ENCODE data around the gene FOXP1.
"Not testable (repeated sequence)": the region's sequence is repeated elsewhere in the genome, so short reads cannot be mapped to it uniquely, and the experiment has no call there.

FOXP1 gene

DNA sequence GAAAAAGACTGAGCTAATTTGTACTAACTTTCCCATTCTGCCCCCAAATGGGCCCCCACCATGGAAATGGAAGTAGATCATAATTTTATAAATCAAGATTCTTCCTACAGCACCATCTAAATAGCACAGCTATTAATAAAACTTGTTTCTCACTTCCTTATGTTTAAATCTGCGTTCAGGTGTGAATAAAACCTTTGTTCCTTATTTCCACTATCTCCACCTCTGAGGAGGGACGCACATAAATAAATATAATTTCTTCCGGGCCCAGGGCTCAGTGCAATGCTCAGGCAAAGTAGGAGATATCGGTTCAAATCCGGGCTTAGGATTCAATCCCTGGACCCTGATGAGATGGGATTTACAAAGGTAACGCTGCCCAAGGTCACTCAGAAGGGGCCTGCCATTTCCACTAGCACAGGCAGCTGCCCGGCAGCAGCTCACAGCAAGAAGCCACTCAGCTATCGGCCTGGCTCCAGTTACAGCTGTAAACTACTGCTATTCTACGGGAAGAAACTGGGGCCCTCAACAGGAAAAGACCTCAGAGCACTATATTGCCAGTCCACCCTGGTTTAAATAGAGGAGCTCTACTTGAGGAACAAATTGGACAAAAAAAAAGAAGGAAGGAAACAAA is 52.5 kb downstream of the FOXP1 start:
- DNase-seq (ENCODE audit: low spot score): no peak

- DNase-seq (ENCODE audit: low spot score): no peak
Observed at GRCh38 chr3:71528816-71529215, 54.7 kb downstream of the FOXP1 start.

DNA sequence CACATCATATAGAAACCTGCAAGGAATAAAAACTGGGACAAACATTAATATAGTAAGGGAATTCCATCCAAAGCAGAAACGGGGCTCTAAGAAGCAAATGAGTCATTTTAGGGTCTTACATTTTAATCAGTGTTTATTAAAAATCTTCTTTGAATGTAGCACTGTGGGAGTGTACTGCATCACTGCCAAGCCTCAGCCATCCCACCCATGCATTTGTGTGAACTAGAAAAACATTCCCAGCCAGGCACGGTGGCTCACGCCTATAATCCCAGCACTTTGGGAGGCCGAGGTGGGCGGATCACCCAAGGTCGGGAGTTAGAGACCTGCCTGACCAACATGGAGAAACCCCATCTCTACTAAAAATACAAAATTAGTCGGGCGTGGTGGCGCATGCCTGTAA is 57.1 kb downstream of the FOXP1 start:
- not testable (repeated sequence) for DNase-seq (ENCODE audit: low spot score)

- DNase-seq (ENCODE audit: low spot score): no peak
Observed at GRCh38 chr3:71525391-71525790, 58.1 kb downstream of the FOXP1 start.

- no peak for DNase-seq (ENCODE audit: low spot score)
Observed at GRCh38 chr3:71524672-71525071, 58.9 kb downstream of the FOXP1 start.

DNA sequence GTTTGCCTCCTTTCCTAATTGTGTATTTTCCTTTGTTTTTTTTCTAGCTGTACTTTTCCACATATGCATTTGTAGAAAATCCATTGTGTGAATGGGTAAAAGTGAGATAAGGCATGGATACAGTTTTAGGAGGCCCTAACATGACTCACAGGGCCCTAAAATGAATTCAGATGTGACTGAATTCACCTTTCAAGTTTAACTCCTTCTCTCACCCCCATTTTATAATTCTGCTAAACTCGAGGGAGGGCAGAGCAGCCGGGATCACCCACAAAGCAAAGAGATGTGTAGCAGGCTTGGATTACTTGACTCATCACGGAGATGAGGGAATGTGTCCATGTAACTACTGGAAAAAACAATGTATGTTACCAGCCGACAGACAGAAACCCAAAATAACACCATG is 59.9 kb downstream of the FOXP1 start:
- no peak for DNase-seq (ENCODE audit: low spot score)

DNA sequence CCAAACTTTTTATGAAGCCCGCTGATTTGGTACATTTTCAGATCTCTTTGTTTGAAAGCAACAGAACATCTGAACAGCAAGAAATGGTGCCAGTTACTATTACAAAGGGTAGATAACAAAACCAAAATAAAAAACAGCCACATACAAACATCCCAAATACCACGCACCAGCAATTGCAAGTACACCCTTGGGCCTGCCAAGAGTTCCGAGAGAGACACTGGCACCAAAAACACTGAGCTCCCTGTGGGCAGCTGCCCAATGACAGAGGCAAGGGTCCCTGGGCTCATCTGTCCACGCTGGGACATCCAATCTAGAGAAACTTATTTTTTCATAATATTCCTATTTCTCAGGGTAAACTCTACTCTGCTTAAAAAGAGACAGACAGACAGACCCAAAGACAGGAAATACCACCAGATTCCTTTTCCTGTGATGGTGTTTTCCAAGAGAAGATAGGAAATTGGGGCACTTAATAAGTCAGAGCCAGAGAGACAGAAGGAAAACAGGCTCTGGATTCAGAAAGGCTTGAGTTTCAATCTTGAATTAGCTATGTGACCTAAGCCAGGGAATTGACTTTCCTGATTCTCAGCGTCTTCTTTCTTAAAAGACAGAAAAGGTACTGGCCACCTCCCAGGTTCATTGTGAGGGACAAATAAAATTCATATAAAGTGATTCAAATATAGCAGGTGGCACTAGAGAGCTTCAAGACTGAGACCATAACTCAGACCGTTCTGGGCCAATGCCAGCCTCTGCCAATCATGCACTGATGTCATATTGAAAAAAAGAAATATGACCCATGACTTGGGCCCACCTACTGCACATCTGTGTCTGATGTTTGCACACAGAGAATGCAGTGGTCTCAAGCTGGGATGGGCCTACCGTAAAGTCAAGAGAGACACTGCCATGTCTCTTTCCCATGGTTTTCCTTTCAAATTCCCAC is 61.3 kb downstream of the FOXP1 start:
- no peak for DNase-seq (ENCODE audit: low spot score)

DNA sequence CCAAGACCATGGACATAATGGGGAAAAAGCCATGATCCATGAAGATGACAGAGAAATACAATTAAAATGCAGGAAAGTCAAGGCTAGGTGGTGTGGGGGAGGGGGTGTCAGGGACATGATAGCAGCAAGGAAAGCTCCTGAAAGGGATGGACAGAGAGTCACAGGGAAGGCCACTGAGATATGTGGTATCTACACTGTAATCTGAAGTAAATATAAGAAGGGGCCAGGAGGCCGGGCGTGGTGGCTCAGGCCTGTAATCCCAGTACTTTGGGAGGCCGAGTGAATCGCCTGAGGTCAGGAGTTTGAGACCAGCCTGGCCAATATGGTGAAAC is 62.5 kb downstream of the FOXP1 start:
- DNase-seq (ENCODE audit: low spot score): no peak

DNA sequence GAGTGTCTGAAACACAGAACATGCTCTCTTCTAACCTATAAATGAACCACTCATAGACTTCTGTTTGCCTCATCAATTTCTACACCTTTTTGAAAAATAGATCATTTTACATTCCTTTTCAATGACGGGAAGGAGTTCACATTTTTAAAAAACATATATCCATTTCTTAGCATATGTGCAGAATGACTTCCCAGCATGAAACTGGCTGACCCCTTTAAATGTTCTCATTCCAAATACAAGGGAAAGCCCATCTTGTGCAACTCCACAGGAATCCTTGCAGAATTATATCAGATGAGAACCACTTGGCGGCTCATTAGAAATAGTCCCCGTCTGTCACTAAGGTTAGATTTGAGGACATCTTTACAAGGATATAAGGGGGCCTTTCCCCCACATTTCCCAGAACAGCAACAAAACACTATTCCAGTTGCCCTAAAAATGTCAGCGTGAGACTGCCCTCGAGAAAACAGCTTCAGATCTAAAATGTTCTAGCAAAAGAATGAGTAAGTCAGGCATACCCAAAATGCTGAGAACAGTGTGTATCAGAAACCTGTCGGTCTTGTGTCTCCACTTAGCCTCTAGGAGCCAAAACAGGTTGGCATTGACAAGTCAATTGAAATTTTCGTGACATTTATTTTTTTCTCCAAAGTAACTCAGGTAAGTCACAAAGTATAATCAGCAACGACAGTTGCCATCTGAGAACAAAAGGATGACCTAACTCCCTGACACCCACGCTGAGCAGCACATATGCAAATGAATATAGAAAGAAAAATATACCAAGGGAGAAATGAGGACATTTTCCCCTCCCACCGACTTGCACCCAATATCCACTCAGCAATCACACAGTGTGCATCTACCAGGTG is 63.1 kb downstream of the FOXP1 start:
- DNase-seq (ENCODE audit: low spot score): no peak

GRCh38 chr3:71518089-71518488 is 65.4 kb downstream of the FOXP1 start:
- DNase-seq (ENCODE audit: low spot score): no peak

GRCh38 chr3:71517271-71517791 is 66.2 kb downstream of the FOXP1 start:
- DNase-seq (ENCODE audit: low spot score): no peak

DNA sequence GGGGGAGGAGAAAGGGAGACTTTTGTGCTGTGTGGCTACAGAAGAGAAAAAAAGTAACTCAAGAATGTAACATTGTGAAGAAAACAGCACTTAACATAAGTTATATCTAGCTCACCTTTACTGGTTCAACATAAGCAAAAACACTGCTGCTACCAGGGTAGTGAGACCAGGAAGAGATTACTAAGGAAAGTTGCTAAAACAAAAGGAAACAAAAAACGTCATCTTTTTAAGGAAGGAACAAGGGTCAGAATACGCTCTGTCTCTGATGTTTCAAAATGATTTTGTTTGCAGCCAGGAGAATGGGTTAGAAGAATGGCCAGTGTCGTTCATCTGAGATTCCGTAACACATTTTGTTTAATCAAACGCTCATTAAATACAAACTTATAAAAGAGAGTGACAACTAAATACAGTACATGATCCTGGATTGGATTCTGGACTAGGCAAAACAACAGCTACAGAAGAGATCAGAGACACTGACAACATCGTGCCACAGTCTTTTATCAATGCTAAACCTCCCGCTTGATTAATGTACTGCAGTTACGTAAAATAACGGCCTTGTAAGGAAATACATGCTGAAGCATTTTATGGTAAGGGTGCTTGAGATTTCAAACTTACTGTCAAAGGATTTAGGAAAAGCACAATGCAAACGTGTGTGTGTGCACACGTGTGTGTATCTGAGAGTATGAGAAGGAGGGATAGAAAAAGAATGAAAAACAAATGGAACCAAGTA is 67.7 kb downstream of the FOXP1 start:
- no peak for DNase-seq (ENCODE audit: low spot score)

GRCh38 chr3:71514621-71515020 is 68.9 kb downstream of the FOXP1 start:
- DNase-seq (ENCODE audit: low spot score): no peak

GRCh38 chr3:71513515-71513914 is 70.0 kb downstream of the FOXP1 start:
- no peak for DNase-seq (ENCODE audit: low spot score)

DNA sequence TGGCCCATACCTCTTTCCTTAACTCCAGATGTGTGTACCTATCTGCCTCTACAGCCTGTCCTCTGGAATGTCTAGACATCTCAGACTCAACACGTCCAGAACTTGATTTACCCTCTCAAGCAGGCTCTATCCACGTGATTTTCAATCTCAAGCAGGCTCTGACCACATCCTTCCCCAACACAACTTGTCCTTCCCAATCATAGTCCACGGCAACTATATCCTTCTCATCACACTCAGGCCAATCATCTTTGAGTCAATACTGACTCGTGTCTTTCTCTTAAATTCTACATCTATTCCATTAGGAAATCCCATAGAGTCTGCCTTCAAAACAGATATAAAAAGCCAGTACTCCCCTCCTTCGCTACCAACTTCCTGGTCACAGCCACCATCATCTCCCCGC is 70.4 kb downstream of the FOXP1 start:
- no peak for DNase-seq (ENCODE audit: low spot score)

- DNase-seq (ENCODE audit: low spot score): no peak
Observed at GRCh38 chr3:71512544-71512943, 71.0 kb downstream of the FOXP1 start.

GRCh38 chr3:71512000-71512399 is 71.5 kb downstream of the FOXP1 start:
- peak; percentile 70 for DNase-seq (ENCODE audit: low spot score)

DNA sequence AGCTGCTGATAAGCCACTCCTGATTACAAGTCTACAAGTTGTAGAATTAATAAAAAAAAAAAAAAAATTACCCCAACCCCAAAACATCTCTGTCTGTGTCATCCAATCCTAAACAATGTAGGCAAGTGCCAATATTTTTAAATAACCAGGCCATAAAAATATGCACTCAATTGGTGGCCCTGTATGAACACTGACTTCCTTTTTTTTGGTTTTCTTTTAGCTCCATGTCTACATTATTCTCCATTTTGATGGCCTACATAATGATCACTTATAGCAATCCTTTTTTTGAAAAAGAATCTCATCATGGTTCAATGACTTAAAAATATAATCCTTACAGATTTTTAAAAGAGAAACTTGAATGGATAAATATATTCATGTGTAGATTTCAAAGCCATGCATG is 72.1 kb downstream of the FOXP1 start:
- DNase-seq (ENCODE audit: low spot score): no peak

DNA sequence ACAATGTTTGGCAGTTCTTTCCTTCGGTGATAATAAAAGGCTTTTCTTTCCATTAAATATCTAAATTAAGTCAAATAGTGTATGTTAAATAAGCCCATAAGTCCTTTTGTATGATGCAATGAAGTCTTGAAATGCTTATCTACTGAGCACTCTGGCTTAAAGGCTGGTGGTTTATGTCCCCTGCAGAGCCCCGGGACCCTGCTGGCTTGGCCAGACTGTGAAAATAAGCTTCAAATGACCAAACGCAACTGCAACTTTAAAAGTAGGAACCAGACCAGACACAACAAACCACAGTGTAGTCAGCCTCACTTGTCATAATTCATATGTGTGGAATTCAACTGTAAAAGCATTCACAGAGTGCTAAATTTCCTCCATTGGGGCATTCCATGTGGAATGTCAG is 72.5 kb downstream of the FOXP1 start:
- no peak for DNase-seq (ENCODE audit: low spot score)

- DNase-seq (ENCODE audit: low spot score): no peak
Observed at GRCh38 chr3:71510510-71510909, 73.0 kb downstream of the FOXP1 start.

DNA sequence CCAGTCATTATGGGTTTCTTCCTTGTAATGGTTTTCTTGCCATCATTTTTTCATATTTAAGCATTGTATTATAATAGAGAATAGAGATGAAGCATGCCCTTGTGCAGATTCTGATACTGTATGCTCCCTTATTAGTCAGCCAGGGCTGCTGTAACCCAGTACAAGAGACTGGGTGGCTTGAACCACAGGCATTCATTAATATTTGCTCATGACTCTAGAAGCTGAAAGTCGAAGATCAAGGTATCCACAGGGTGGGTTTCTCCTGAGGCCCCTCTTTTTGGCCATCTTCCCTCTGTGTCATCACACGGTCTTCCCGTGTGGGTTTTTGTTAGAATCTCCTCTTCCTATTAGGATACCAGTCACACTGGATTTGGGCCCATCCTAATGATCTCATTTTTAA is 74.5 kb downstream of the FOXP1 start:
- DNase-seq (ENCODE audit: low spot score): no peak

Data from CD4-positive, alpha-beta T cell treated with Interleukin-15 for 4 hours (primary cell).